GM18520 (cell line): Measurements from ENCODE around the gene FOXJ3.
"Not testable (repeated sequence)": the region's sequence is repeated elsewhere in the genome, so short reads cannot be mapped to it uniquely, and the experiment has no call there.

Experiments
- ATAC-seq: cut with Tn5 transposase; IDR thresholded peaks from one replicate; pipeline ENCODE4 v1.9.1; 2021; ENCODE audit not compliant: unreplicated experiment

Gene FOXJ3

GRCh38 chr1:42259059-42259738 lies 75.8 kb downstream of the FOXJ3 start:
- ATAC-seq: no peak

GRCh38 chr1:42258218-42258617 lies 76.8 kb downstream of the FOXJ3 start:
- no peak for ATAC-seq

- no peak for ATAC-seq
These were observed 84.0 kb downstream of the FOXJ3 start for GRCh38 chr1:42251042-42251441.

DNA sequence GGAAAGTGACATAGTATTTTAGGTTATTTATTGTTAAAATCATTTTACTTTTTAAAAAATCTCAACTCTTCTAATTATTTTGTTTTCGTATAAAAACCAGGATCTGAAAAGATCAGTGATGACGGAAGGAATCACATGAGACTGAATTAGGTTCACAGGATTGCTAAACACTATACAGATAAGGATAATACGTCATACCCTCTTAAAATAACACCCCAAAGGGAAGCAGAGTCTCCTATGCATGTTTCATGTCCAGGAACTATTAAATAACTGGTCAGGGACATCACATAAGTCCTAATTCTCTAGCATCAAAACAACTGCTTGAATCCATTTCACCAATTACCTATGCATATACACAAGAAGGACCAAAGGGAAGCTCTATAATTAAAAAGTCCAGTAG lies 84.9 kb downstream of the FOXJ3 start:
- ATAC-seq: no peak

- no peak for ATAC-seq
These were observed 93.9 kb downstream of the FOXJ3 start for GRCh38 chr1:42240966-42241755.

DNA sequence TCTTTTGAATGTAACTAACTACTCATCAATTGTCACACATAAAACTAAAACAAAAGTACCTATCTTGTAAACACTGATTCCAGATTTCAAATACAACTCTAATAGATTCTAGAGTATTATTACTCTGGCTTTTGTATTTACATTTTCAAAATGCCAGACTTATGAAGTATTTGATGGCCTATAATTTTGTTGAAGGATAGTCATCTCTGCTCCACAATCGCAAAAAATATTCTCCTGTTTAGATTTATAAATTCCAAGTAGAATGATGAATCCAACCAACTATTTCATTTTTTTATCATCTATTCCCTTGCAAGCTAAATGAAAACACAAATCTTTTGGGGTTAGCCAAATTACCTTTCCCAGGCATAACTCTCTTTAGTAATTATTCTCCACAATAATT lies 95.5 kb downstream of the FOXJ3 start:
- no peak for ATAC-seq

DNA sequence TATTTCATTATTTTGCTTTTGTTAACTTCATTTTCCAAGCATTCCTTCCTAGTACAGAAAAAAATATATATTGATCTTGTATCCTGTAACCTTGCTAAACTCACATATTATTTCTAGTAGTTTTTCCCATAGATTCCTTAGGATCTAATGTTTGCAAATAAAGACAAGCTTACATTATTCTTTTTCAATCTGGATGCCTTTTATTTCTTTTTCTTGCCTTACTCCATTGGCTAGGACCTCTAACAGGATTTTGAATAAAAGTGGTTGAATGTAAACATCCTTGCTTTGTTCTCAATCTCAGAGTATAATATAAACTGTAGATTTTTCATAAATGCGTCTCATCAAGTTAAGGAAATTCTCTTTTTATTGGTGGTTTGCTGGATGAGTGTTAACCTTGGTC lies 96.0 kb downstream of the FOXJ3 start:
- no peak for ATAC-seq

- no peak for ATAC-seq
These were observed 103.8 kb downstream of the FOXJ3 start for GRCh38 chr1:42231253-42231652.

GRCh38 chr1:42228938-42229337 lies 106.1 kb downstream of the FOXJ3 start:
- ATAC-seq: no peak

GRCh38 chr1:42223036-42223435 lies 112.0 kb downstream of the FOXJ3 start:
- no peak for ATAC-seq

GRCh38 chr1:42221952-42222606 lies 113.0 kb downstream of the FOXJ3 start:
- no peak for ATAC-seq

GRCh38 chr1:42221456-42221855 lies 113.6 kb downstream of the FOXJ3 start:
- ATAC-seq: no peak

DNA sequence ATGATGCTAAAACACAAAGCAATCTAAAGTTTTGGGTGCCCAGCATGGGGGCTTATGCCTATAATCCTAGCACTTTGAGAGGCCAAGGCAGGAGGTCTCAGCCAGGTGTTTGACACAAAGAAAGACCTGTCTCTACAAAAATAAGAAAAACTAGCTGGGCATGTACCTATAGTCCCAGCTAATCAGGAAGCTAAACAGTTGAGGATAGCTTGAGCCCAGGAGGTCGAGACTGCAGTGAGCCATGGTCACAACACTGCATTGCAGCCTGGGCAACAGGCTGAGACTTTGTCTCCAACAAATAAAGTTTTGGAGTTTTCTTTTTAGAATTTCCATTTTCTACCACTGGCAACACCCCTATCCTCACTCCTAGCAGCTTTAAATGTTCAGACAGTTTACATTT lies 115.4 kb downstream of the FOXJ3 start:
- ATAC-seq: no peak

DNA sequence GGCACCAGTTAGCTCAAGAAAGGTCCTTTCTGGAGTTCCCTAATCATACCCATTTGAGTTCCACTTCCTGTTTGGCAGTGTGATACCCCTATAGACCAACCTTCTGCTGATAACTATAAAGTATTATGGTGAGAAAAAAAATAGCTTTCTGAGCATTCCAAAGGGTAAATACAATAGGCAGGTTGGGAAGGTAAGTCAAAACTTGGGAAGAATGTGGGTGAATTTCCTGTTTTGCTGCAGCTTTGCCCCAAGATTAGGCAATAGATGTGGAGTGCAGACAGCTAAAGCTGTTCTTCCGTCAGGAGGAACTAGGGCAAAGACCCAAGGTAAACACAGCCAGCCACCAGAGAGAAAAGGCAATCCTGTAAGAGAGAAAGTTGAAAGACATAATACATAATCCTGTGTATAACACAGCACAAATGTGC lies 120.6 kb downstream of the FOXJ3 start:
- ATAC-seq: no peak

DNA sequence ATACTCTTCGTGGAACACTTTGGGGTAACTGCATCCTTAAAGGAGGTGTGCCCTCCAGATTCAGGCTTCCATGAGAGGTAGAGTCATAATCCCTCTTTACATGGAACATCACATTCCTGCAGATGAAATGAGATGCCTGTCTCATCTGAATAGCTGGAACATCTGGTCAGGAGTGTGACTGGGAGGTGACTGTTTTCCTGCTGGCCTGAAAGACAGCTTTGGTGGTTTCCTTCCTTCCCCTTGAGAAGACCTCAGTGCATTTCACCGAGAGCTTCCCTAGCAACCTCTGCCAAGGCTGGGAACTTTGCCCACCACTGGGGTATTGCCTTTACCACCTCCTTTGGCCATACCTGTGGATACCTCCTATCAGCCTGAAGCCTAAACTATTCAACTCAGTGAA lies 123.8 kb downstream of the FOXJ3 start:
- ATAC-seq: no peak

GRCh38 chr1:42210421-42211133 lies 124.5 kb downstream of the FOXJ3 start:
- ATAC-seq: no peak

GRCh38 chr1:42209526-42210251 lies 125.3 kb downstream of the FOXJ3 start:
- no peak for ATAC-seq

DNA sequence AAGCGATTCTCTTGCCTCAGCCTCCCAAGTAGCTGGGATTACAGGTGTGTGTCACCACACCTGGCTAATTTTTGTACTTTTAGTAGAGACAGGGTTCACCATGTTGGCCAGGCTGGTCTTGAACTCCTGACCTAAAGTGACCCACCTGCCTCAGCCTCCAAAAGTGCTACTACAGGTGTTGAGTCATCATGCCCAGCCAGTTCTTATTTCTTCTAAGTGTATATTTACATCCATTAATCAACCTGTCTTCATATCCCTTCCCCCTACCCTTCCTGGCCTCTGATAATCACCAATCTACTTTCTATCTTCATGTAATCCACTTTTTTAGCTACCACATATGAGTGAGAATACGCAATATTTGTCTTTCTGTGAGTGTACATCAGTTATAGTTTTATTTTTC lies 128.1 kb downstream of the FOXJ3 start:
- not testable (repeated sequence) for ATAC-seq

DNA sequence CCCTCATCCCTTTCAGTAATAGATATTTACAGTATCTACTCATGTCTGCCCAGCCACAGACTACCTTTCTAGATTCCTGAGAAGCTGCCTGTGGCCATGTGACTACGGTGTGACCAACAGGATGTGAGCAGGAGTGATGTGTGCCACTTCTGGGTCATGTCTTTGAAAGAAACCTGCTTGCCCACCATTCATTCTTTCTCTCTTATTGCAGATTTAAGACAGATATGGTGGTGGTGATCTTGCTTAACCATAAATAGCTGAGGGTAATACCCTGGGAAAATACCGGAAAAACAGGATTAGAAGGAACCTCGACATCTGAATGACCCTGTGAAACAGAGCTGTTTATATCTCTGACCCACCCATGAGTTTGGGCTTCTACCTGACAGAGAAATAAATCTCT lies 128.9 kb downstream of the FOXJ3 start:
- no peak for ATAC-seq

GRCh38 chr1:42201986-42202385 lies 133.0 kb downstream of the FOXJ3 start:
- ATAC-seq: no peak

DNA sequence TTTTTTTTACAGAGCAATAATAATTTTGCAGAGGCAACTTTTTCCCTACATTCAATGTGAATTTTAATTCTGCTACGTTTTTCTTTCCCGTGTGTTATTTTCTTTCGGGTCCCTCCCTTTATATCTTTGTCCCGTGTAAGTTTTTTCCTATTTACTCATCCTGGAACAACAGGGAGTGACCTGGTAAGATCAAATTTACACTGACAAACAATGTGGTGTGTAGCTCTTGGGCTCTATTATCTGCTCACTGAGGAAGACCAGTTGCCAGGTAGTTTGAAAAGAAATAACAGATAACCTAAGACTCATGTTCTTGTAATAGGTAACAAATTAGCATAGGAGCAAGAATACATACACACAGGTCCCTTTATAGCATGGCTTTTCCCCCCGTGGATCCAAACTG lies 136.8 kb downstream of the FOXJ3 start:
- ATAC-seq: no peak
